Suprapubic skin (tissue), 3 donors: ENCODE measurements around the gene PLA2G4E.

ENCODE experiments used
- CTCF ChIP-seq, 2 donors: fragments of 200-600 bp in 1 of 2; fragments of 450-650 bp in 1 of 2; sonication (generic) in 1 of 2; IDR thresholded peaks; one replicate each; pipeline ENCODE4 v1.5.1; 2016 to 2019; ENCODE audit warnings: antibody characterized with exemption in 2 of 2, mild to moderate bottlenecking in 1 of 2, moderate library complexity in 1 of 2
- POLR2A ChIP-seq, 2 donors: fragments of 450-650 bp; IDR thresholded peaks; one replicate each; pipeline ENCODE4 v1.6.1; 2017; ENCODE audit warnings: antibody characterized with exemption in 2 of 2, mild to moderate bottlenecking in 2 of 2, moderate library complexity in 2 of 2

DNA sequence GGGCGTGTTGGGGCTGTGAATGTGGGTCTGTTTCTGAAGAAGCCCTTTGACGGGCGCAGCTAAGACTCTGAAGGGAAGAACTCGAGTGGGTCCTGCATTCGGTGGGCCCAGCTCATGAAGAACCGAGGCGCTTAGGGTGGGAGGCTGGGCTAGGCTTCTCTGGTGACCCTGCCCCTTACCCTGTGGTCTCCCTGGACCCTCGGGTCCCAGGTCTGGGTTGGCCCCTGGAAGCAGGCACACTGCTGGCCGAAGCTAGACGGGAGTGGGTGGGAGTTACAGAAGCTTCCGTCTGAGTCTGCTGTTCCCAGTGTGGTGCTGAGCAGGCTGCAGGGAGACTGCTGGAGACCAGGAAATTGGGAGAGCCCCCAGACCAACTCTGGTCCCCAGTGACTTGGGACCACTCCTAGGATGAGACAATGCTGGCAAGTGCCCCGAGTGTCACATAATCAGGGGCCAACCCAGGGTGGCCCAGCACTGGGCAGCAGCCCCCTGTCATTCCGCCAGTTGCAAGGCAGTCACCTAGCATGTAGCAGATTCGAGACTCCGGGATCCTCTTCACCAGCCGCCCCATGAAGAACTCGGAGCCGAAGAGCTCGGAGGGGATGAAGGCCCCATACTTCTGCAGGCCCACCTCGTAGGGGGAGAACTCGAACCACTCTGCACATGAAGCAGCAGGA is 31.8 kb downstream of the PLA2G4E start:
- TF ChIP-seq CTCF (IDR thresholded peaks at IDR 0.05) (no peak), POLR2A (IDR thresholded peaks at IDR 0.05) (no peak)
